GM12801 (cell line): ENCODE data around the gene G0S2.

Source experiments
- CTCF ChIP-seq: IDR thresholded peaks from one replicate; pipeline ENCODE4 v1.5.1; 2011; ENCODE audit warnings: control low read depth; ENCODE audit not compliant: insufficient read length; ENCODE audit errors: extremely low read depth

G0S2 gene

GRCh38 chr1:209714338-209714737 is 39.1 kb downstream of the G0S2 start:
- no peak for TF ChIP-seq CTCF

GRCh38 chr1:209715314-209715713 is 40.1 kb downstream of the G0S2 start:
- no peak for TF ChIP-seq CTCF

GRCh38 chr1:209717818-209718217 is 42.6 kb downstream of the G0S2 start:
- TF ChIP-seq CTCF: no peak

GRCh38 chr1:209720326-209720725 is 45.1 kb downstream of the G0S2 start:
- no peak for TF ChIP-seq CTCF

- no peak for TF ChIP-seq CTCF
Measured at GRCh38 chr1:209720826-209721225, 45.6 kb downstream of the G0S2 start.

- no peak for TF ChIP-seq CTCF
Measured at GRCh38 chr1:209721323-209721722, 46.1 kb downstream of the G0S2 start.

GRCh38 chr1:209723265-209723664 is 48.1 kb downstream of the G0S2 start:
- TF ChIP-seq CTCF: no peak
